Loucy (cell line): ENCODE measurements around the gene MCM10.

Source experiments
- H2AFZ ChIP-seq: fragments of 200-600 bp; sonication (generic); 2 replicates; pipeline ENCODE4 v1.6.0; 2016; ENCODE audit warnings: antibody characterized with exemption, mild to moderate bottlenecking, low read length, moderate library complexity
- H3F3A ChIP-seq: fragments of 200-600 bp; 2 replicates; pipeline ENCODE4 v1.6.0; 2016; ENCODE audit warnings: antibody characterized with exemption, low read depth, mild to moderate bottlenecking
- H3K27me3 ChIP-seq: fragments of 200-600 bp; sonication (generic); 2 replicates; pipeline ENCODE4 v1.6.1; 2014; ENCODE audit warnings: low read length, mild to moderate bottlenecking; ENCODE audit not compliant: insufficient read depth, poor library complexity, severe bottlenecking
- H3K36me3 ChIP-seq: fragments of 200-600 bp; sonication (generic); 2 replicates; pipeline ENCODE4 v1.6.1; 2016; ENCODE audit warnings: low read length; ENCODE audit not compliant: insufficient read depth
- H3K4me1 ChIP-seq: fragments of 200-600 bp; sonication (generic); 2 replicates; pipeline ENCODE4 v1.5.1; 2014; ENCODE audit warnings: low read length, mild to moderate bottlenecking; ENCODE audit not compliant: insufficient read depth, poor library complexity, severe bottlenecking
- H3K4me2 ChIP-seq: fragments of 200-600 bp; sonication (generic); 2 replicates; pipeline ENCODE4 v1.6.0; 2014; ENCODE audit warnings: antibody characterized with exemption, low read length, low read depth, mild to moderate bottlenecking; ENCODE audit not compliant: poor library complexity, severe bottlenecking
- H3K4me3 ChIP-seq: fragments of 200-600 bp; sonication (generic); 2 replicates; pipeline ENCODE4 v1.5.1; 2014; ENCODE audit warnings: low read length, mild to moderate bottlenecking, mixed read lengths; ENCODE audit not compliant: poor library complexity, severe bottlenecking
- H3K79me2 ChIP-seq: fragments of 200-600 bp; sonication (generic); 2 replicates; pipeline ENCODE4 v1.6.1; 2014; ENCODE audit warnings: low read length; ENCODE audit not compliant: insufficient read depth
- H3K9ac ChIP-seq: fragments of 200-600 bp; sonication (generic); 2 replicates; pipeline ENCODE4 v1.6.0; 2014; ENCODE audit warnings: mild to moderate bottlenecking, low read depth, low read length, moderate library complexity; ENCODE audit not compliant: poor library complexity, severe bottlenecking
- H3K9me2 ChIP-seq: fragments of 200-600 bp; sonication (generic); replicated peaks from 2 replicates; pipeline ENCODE4 v1.6.1; 2016; ENCODE audit warnings: low read depth, low read length, mixed read lengths
- H3K9me3 ChIP-seq: fragments of 200-600 bp; sonication (generic); 2 replicates; pipeline ENCODE4 v1.6.1; 2014; ENCODE audit warnings: mild to moderate bottlenecking, antibody characterized with exemption, low read length, low read depth; ENCODE audit not compliant: insufficient read depth
- H4K20me1 ChIP-seq: fragments of 200-600 bp; sonication (generic); 2 replicates; pipeline ENCODE4 v1.6.0; 2014; ENCODE audit warnings: antibody characterized with exemption, low read length, mild to moderate bottlenecking; ENCODE audit not compliant: insufficient read depth, poor library complexity, severe bottlenecking
- EZH2phosphoT487 ChIP-seq: fragments of 200-600 bp; IDR thresholded peaks from 2 replicates; pipeline ENCODE4 v1.6.1; 2018; ENCODE audit warnings: antibody characterized with exemption, mild to moderate bottlenecking, moderate library complexity, borderline replicate concordance
- TF ChIP-seq, protein P1 (sequence below): fragments of 200-600 bp; sonication (generic); conservative IDR thresholded peaks from 2 replicates; pipeline ENCODE4 v1.5.1; 2014; ENCODE audit warnings: mild to moderate bottlenecking, antibody characterized with exemption, low read length

Gene MCM10

DNA sequence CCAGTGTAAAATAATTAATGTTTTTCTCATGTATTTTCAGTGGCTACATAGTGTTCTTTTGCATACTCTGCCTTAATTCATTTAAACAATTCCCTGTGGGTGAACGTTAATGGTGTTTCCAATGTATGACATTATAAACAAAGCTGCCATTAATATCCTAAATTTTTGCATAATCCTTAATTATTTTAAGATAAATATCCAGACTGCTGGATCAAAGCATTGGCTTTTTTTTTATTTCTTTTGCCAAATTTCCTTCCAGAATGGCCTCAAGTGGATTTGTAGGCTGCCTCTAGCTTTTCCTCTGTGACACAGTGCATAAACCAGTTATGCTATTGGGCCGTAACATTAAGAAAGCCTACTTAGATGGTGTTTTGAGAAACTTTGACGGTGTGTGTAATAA lies 29.5 kb downstream of the MCM10 start:
- no peaks in the 10 kb centered on the region for H3K27me3 ChIP-seq
- no peak overlapping the region for H2AFZ ChIP-seq
- no peak overlapping the region for H3K9ac ChIP-seq
- H3K4me2 ChIP-seq: no peak overlapping the region
- H3K9me2 ChIP-seq: no peaks in the 10 kb centered on the region
- TF ChIP-seq EZH2phosphoT487: no peak
- TF ChIP-seq, protein P1, sequence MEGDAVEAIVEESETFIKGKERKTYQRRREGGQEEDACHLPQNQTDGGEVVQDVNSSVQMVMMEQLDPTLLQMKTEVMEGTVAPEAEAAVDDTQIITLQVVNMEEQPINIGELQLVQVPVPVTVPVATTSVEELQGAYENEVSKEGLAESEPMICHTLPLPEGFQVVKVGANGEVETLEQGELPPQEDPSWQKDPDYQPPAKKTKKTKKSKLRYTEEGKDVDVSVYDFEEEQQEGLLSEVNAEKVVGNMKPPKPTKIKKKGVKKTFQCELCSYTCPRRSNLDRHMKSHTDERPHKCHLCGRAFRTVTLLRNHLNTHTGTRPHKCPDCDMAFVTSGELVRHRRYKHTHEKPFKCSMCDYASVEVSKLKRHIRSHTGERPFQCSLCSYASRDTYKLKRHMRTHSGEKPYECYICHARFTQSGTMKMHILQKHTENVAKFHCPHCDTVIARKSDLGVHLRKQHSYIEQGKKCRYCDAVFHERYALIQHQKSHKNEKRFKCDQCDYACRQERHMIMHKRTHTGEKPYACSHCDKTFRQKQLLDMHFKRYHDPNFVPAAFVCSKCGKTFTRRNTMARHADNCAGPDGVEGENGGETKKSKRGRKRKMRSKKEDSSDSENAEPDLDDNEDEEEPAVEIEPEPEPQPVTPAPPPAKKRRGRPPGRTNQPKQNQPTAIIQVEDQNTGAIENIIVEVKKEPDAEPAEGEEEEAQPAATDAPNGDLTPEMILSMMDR: no peak
- no peaks in the 10 kb centered on the region for H3F3A ChIP-seq
- H4K20me1 ChIP-seq: no peaks in the 10 kb centered on the region
- H3K79me2 ChIP-seq: no peaks in the 10 kb centered on the region
- peaks cover 94% of the 10 kb centered on the region for H3K36me3 ChIP-seq
- no peak overlapping the region for H3K4me3 ChIP-seq
- no peaks in the 10 kb centered on the region for H3K4me1 ChIP-seq
- H3K9me3 ChIP-seq: no peaks in the 10 kb centered on the region

- H3K4me1 ChIP-seq: no peaks in the 10 kb centered on the region
- no peaks in the 10 kb centered on the region for H3K79me2 ChIP-seq
Measured at GRCh38 chr10:13191362-13191761, 30.0 kb downstream of the MCM10 start.

DNA sequence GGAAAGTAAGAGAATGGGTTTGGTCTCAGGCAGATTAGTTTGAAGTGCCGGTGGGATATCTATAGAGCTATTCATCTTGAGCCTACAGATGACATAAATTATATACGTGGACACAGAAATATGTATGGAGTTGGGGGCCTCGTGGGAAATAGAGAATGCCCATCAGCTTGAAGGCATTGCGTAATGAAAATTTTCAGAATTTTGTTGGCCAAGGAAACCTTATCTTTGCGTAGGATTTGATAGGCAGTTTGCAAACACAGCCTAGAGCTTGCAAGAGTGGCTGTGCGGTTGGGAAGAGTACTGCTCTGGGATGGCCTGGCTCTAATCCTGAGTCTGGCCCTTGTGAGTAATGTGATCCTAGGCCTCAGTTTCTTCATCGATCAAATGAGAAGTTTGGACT lies 32.3 kb downstream of the MCM10 start:
- H3K9me2 ChIP-seq: no peaks in the 10 kb centered on the region
- no peak overlapping the region for H3K9ac ChIP-seq
- no peaks in the 10 kb centered on the region for H3K9me3 ChIP-seq
- H2AFZ ChIP-seq: no peak overlapping the region
- H3K27me3 ChIP-seq: no peaks in the 10 kb centered on the region
- no peaks in the 10 kb centered on the region for H3K4me1 ChIP-seq
- no peak for TF ChIP-seq EZH2phosphoT487
- TF ChIP-seq, protein P1: no peak
- H3K36me3 ChIP-seq: peaks cover 93% of the 10 kb centered on the region; the same call in 1 of the 2 replicates
- no peaks in the 10 kb centered on the region for H3F3A ChIP-seq
- H3K79me2 ChIP-seq: no peaks in the 10 kb centered on the region
- H3K4me2 ChIP-seq: no peak overlapping the region
- H3K4me3 ChIP-seq: no peak overlapping the region
- H4K20me1 ChIP-seq: no peaks in the 10 kb centered on the region

More at GRCh38 chr10:13191362-13191761, 30.0 kb downstream of the MCM10 start:
- Histone ChIP-seq H3K9me2 (no peaks in the 10 kb centered on the region), H3K4me2 (no peak overlapping the region), H3K9ac (no peak overlapping the region), H3K36me3 (peaks cover 93% of the 10 kb centered on the region), H3K27me3 (no peaks in the 10 kb centered on the region), H3K4me3 (no peak overlapping the region), H3F3A (no peaks in the 10 kb centered on the region), H2AFZ (no peak overlapping the region), H4K20me1 (no peaks in the 10 kb centered on the region), H3K9me3 (no peaks in the 10 kb centered on the region)
- TF ChIP-seq EZH2phosphoT487: no peak
- TF ChIP-seq, protein P1: no peak
